Right lobe of liver (tissue), 4 donors: ENCODE measurements around the gene OLFM3.

Experiments used
- POLR2A ChIP-seq: fragments of 450-650 bp; IDR thresholded peaks from one replicate; pipeline ENCODE4 v1.6.1; 2017; ENCODE audit warnings: antibody characterized with exemption, mild to moderate bottlenecking
- TF ChIP-seq, protein P1 (sequence below), 4 donors: fragments of 200-600 bp in 3 of 4; fragments of 450-650 bp in 1 of 4; IDR thresholded peaks; one replicate each; pipeline versions ENCODE4 v1.5.1 to v1.8.0; 2016 to 2022; ENCODE audit warnings: antibody characterized with exemption in 4 of 4, mild to moderate bottlenecking in 2 of 4
- donor health status: DM: no; HTN: no; CAD: no.
- donor health status: DM: no; HTN: no; CAD: no.
- donor health status: DM: no; HTN: yes; CAD: no.

DNA sequence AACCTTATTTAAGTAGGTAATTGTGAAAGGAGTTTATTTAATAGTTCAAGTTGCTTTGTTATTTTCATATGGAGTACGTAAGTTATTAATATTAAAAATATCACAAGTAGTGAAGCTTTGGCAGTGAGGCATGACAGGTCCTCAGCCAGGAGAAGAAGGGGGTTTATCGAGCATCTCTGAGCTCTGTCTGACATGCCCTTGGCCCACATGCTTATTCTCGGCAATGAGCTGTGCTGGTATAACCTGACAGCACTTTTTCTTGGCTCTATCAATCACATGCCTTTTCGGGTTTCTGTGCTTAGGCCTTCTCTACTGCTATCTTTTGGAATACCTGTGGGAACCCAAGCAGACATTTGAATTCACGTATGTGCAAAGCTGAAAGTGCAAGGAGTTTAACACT is 84.8 kb downstream of the OLFM3 start:
- TF ChIP-seq, protein P1, sequence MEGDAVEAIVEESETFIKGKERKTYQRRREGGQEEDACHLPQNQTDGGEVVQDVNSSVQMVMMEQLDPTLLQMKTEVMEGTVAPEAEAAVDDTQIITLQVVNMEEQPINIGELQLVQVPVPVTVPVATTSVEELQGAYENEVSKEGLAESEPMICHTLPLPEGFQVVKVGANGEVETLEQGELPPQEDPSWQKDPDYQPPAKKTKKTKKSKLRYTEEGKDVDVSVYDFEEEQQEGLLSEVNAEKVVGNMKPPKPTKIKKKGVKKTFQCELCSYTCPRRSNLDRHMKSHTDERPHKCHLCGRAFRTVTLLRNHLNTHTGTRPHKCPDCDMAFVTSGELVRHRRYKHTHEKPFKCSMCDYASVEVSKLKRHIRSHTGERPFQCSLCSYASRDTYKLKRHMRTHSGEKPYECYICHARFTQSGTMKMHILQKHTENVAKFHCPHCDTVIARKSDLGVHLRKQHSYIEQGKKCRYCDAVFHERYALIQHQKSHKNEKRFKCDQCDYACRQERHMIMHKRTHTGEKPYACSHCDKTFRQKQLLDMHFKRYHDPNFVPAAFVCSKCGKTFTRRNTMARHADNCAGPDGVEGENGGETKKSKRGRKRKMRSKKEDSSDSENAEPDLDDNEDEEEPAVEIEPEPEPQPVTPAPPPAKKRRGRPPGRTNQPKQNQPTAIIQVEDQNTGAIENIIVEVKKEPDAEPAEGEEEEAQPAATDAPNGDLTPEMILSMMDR (IDR thresholded peaks at IDR 0.05) = no peak
- TF ChIP-seq POLR2A = no peak
